PC-9 (cell line): Measurements from ENCODE around the gene SDK1. TPM values are rescaled to one million over a fixed set of nuclear protein-coding genes. Genes with fewer than 3 reads are reported as not detected.

Experiments used
- BruUV-seq: library from RNA; stranded (reverse); fragments of 400-500 nt; replicated peaks from 2 replicates; lab custom pipeline; 2021; lab: Mats Ljungman, UMichigan
- CTCF ChIA-PET: fragments of 300-600 bp; sonication (Branson Sonifier 250); formaldehyde crosslinking; loops from one replicate; lab custom pipeline; 2022; ENCODE audit warnings: antibody characterized with exemption; lab: Charles Lee
- POLR2A ChIA-PET: fragments of 300-600 bp; sonication (Branson Sonifier 250); formaldehyde crosslinking; loops from one replicate; lab custom pipeline; 2022; ENCODE audit warnings: antibody characterized with exemption; ENCODE audit not compliant: unreplicated experiment; lab: Charles Lee
- DNase-seq, 2 experiments: peaks; one replicate each; pipeline versions ENCODE4 v3.0.0 to v3.0.0-alpha.2; 2015 to 2022; ENCODE audit warnings: mixed read lengths in 1 of 2
- H2AFZ ChIP-seq: fragments of 200-600 bp; sonication (generic); 2 replicates; pipeline ENCODE4 v1.8.1; 2017; ENCODE audit warnings: antibody characterized with exemption
- H3F3A ChIP-seq: fragments of 200-600 bp; sonication (generic); 2 replicates; pipeline ENCODE4 v1.8.1; 2017; ENCODE audit warnings: antibody characterized with exemption, mild to moderate bottlenecking, low read depth; ENCODE audit not compliant: insufficient read depth
- H3K27ac ChIP-seq: fragments of 200-600 bp; sonication (generic); 2 replicates; pipeline ENCODE4 v1.6.1; 2016; ENCODE audit warnings: mixed run types
- H3K27me3 ChIP-seq: fragments of 200-600 bp; sonication (generic); 2 replicates; pipeline ENCODE4 v1.6.1; 2016; ENCODE audit warnings: low read depth, mixed run types; ENCODE audit not compliant: insufficient read depth
- H3K36me3 ChIP-seq: fragments of 200-600 bp; sonication (generic); 2 replicates; pipeline ENCODE4 v1.6.1; 2016; ENCODE audit warnings: low read depth, mixed run types
- H3K4me1 ChIP-seq: fragments of 200-600 bp; sonication (generic); replicated peaks from 2 replicates; pipeline ENCODE4 v1.6.1; 2016; ENCODE audit warnings: mixed run types; ENCODE audit not compliant: insufficient read depth
- H3K4me2 ChIP-seq: fragments of 200-600 bp; sonication (generic); 2 replicates; pipeline ENCODE4 v1.6.1; 2017; ENCODE audit warnings: mixed run types
- H3K4me3 ChIP-seq: fragments of 200-600 bp; sonication (generic); 2 replicates; pipeline ENCODE4 v1.6.1; 2016; ENCODE audit warnings: mixed run types
- H3K79me2 ChIP-seq: fragments of 200-600 bp; sonication (generic); 2 replicates; pipeline ENCODE4 v1.6.1; 2017; ENCODE audit warnings: low read depth, mixed run types
- H3K9me2 ChIP-seq: fragments of 200-600 bp; sonication (generic); 2 replicates; pipeline ENCODE4 v1.8.1; 2017; ENCODE audit warnings: mild to moderate bottlenecking; ENCODE audit not compliant: insufficient read depth
- H3K9me3 ChIP-seq: fragments of 200-600 bp; sonication (generic); 2 replicates; pipeline ENCODE4 v1.8.1; 2016; ENCODE audit warnings: low read depth; ENCODE audit not compliant: insufficient read depth
- H4K20me1 ChIP-seq: fragments of 200-600 bp; sonication (generic); 2 replicates; pipeline ENCODE4 v1.8.1; 2017; ENCODE audit not compliant: insufficient read depth
- EZH2 ChIP-seq: fragments of 200-600 bp; sonication (generic); IDR thresholded peaks from 2 replicates; pipeline ENCODE4 v1.8.0; 2017; ENCODE audit warnings: antibody characterized with exemption, low read depth
- intact Hi-C: fragments of 100-400 bp; cut with micrococcal nuclease; formaldehyde crosslinking; loops from one replicate; pipeline ENCODE4 v1.10.0; 2022; ENCODE audit not compliant: unreplicated experiment
- total RNA-seq: library from RNA; stranded (reverse); gene quantifications from 2 replicates; pipeline ENCODE4 v1.2.3, GENCODE V29; 2021
- TF ChIP-seq, protein P1 (sequence below): fragments of 200-600 bp; sonication (generic); conservative IDR thresholded peaks from 2 replicates; pipeline ENCODE4 v1.6.1; 2017; ENCODE audit warnings: mixed run types, antibody characterized with exemption, mild to moderate bottlenecking, moderate library complexity

SDK1 gene
- total RNA-seq, 1 experiment from 2014 or later = not detected

DNA sequence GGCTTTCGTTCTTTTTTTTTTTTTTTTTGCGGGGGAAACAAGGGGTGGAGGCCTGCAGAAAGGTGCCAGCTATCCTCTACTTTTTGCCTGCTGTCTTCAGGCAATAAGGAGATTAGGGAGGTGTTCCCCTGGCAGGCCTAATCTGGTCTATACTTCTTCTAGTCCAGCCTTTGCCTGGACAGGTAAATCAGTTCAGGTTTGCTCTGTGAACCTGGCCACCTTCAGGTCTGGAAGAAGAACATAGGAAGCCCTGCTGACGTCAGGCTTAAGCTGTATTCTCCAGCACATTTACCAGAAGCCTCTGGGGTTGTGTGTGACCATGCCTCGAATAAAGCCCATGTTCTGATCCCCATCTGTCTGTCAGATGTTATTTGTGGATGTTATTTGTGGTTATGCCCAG, 115.4 kb downstream of the SDK1 start:
- TF ChIP-seq EZH2 = no peak
- TF ChIP-seq, protein P1, sequence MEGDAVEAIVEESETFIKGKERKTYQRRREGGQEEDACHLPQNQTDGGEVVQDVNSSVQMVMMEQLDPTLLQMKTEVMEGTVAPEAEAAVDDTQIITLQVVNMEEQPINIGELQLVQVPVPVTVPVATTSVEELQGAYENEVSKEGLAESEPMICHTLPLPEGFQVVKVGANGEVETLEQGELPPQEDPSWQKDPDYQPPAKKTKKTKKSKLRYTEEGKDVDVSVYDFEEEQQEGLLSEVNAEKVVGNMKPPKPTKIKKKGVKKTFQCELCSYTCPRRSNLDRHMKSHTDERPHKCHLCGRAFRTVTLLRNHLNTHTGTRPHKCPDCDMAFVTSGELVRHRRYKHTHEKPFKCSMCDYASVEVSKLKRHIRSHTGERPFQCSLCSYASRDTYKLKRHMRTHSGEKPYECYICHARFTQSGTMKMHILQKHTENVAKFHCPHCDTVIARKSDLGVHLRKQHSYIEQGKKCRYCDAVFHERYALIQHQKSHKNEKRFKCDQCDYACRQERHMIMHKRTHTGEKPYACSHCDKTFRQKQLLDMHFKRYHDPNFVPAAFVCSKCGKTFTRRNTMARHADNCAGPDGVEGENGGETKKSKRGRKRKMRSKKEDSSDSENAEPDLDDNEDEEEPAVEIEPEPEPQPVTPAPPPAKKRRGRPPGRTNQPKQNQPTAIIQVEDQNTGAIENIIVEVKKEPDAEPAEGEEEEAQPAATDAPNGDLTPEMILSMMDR = no peak
- peaks cover 91% of the 10 kb centered on the region for H3K27me3 ChIP-seq
- no peaks in the 10 kb centered on the region for H3K79me2 ChIP-seq
- no peak overlapping the region for H2AFZ ChIP-seq
- no peaks in the 10 kb centered on the region for H3K4me1 ChIP-seq
- no TSS peak for BruUV-seq
- no peak overlapping the region for H3K27ac ChIP-seq
- H3K36me3 ChIP-seq = no peaks in the 10 kb centered on the region
- ChIA-PET POLR2A (interaction anchor here (0.7 kb wide), 1 partner anchor 571 kb away, joined by 3 read pairs; no protein-coding TSS in a partner anchor), CTCF (no interaction called here)
- no peak for DNase-seq
- H3K9me3 ChIP-seq = no peaks in the 10 kb centered on the region
- H4K20me1 ChIP-seq = no peaks in the 10 kb centered on the region
- no peak overlapping the region for H3K4me3 ChIP-seq
- H3K9me2 ChIP-seq = no peaks in the 10 kb centered on the region
- H3K4me2 ChIP-seq = no peak overlapping the region
- intact Hi-C loops = no loop called here
- no peaks in the 10 kb centered on the region for H3F3A ChIP-seq

DNA sequence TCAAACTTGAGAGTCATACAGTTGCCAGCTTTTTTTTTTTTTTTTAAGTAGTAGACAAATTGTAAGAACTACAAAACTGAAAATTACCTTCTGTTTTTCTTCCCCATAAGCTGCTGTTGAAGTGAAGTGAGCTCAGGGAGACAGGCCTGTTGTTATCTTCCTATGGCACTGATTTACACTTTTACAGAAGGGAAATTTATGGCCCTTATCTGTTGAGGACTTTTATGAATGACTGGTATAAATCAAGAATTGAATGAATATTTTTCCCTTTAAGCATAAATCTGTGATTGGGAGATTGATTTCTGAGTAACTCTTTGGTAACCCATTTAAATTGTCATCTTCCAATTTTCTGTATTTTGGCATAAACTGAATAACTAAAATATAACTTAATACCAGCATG, 124.0 kb downstream of the SDK1 start:
- CTCF ChIA-PET = no interaction called here
- Histone ChIP-seq H3K27me3 (peaks cover 20% of the 10 kb centered on the region), H2AFZ (no peak overlapping the region), H3K4me2 (no peak overlapping the region), H3K4me3 (no peak overlapping the region), H3K79me2 (no peaks in the 10 kb centered on the region), H3K9me2 (no peaks in the 10 kb centered on the region), H3K27ac (no peak overlapping the region), H3K36me3 (no peaks in the 10 kb centered on the region), H3K4me1 (no peaks in the 10 kb centered on the region), H3F3A (no peaks in the 10 kb centered on the region), H3K9me3 (no peaks in the 10 kb centered on the region), H4K20me1 (no peaks in the 10 kb centered on the region)
- intact Hi-C loops = no loop called here
- no TSS peak for BruUV-seq
- POLR2A ChIA-PET = no interaction called here
- TF ChIP-seq EZH2 = no peak
- TF ChIP-seq, protein P1 = no peak
- no peak for DNase-seq

DNA sequence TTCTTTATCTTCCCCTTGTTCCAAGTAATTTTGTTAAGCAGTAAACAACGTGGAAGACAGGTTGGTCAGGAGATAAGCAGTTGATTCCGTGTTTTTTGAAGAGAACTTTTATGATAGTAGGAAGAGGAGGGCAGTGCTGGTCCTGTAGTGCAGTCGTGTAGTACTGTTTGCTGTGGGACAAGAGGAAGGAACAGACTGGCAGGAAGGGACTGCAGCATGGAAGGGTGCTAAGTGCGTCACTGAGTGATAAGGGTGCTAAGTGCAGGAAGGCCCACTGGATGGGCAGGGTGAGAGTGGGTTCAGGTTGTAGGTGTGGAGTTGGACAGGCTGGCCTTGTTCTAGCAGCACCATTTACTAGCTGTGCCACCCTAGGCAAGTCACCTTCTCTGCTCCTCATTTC, 125.0 kb downstream of the SDK1 start:
- no peak for DNase-seq
- H3K4me3 ChIP-seq = no peak overlapping the region
- H3K27ac ChIP-seq = no peak overlapping the region
- BruUV-seq = no TSS peak
- CTCF ChIA-PET = no interaction called here
- POLR2A ChIA-PET = no interaction called here
- TF ChIP-seq, protein P1 = no peak
- TF ChIP-seq EZH2 = no peak
- no peaks in the 10 kb centered on the region for H3K9me3 ChIP-seq
- no peak overlapping the region for H2AFZ ChIP-seq
- H3K4me2 ChIP-seq = no peak overlapping the region
- H3K36me3 ChIP-seq = no peaks in the 10 kb centered on the region
- no peaks in the 10 kb centered on the region for H3K4me1 ChIP-seq
- intact Hi-C loops = no loop called here
- H3K79me2 ChIP-seq = no peaks in the 10 kb centered on the region
- H4K20me1 ChIP-seq = no peaks in the 10 kb centered on the region
- no peaks in the 10 kb centered on the region for H3K9me2 ChIP-seq
- H3K27me3 ChIP-seq = peaks cover 10% of the 10 kb centered on the region; the same call in 1 of the 2 replicates
- no peaks in the 10 kb centered on the region for H3F3A ChIP-seq
